ENCODE data around the gene NLGN4Y.
"Not testable (repeated sequence)": the region's sequence is repeated elsewhere in the genome, so short reads cannot be mapped to it uniquely, and the experiment has no call there.

NLGN4Y gene

GRCh38 chrY:14860448-14860847 lies 336.1 kb downstream of the NLGN4Y start:
- no peak for DNase-seq

- DNase-seq = not testable (repeated sequence)
These were observed 336.7 kb downstream of the NLGN4Y start for GRCh38 chrY:14861033-14861432.

GRCh38 chrY:14871971-14872370 lies 347.6 kb downstream of the NLGN4Y start:
- DNase-seq = no peak

Data from NCI-H1436 (cell line).